Activated CD8-positive, alpha-beta memory T cell treated with anti-CD3 and anti-CD28 coated beads, Interleukin-2, amount 50 U/mL, for 4 hours (primary cell): ENCODE measurements around the gene MYL3.
A peak's percentile ranks its signal among the peaks of the same experiment; 100 is the strongest.
"Not testable (repeated sequence)": the region's sequence is repeated elsewhere in the genome, so short reads cannot be mapped to it uniquely, and the experiment has no call there.

Source experiments
- DNase-seq: peaks from one replicate; pipeline ENCODE4 v3.0.0-alpha.2; 2020

MYL3 gene

DNA sequence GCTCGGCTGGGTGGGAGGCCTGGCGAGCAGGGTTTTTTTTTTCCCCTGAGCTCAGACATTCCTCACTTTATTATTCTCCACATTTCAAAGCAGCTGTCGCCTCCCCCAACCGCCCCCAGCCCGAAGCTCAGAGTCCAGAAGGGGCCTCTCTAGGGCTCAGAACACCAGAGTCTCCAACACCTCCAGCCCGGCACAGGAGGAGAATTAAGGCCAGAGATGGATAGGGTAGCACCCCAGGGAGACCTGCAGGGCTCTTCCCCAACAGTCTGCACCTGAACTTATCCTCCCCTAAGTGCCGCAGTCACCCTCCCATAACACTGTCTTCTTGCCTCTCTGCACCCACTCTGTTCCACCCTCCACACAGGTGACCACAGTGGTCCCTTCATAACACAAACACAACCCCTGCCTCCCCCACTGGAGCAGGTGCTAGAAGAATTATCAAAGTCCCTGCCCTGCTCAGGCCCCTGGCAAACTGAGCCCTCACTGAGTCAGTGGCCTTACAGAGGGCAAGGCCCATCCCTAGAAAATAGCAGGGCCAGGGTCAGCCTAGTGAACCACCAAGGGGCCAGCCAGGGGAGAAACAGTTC is 14.1 kb downstream of the MYL3 start:
- no peak for DNase-seq

DNA sequence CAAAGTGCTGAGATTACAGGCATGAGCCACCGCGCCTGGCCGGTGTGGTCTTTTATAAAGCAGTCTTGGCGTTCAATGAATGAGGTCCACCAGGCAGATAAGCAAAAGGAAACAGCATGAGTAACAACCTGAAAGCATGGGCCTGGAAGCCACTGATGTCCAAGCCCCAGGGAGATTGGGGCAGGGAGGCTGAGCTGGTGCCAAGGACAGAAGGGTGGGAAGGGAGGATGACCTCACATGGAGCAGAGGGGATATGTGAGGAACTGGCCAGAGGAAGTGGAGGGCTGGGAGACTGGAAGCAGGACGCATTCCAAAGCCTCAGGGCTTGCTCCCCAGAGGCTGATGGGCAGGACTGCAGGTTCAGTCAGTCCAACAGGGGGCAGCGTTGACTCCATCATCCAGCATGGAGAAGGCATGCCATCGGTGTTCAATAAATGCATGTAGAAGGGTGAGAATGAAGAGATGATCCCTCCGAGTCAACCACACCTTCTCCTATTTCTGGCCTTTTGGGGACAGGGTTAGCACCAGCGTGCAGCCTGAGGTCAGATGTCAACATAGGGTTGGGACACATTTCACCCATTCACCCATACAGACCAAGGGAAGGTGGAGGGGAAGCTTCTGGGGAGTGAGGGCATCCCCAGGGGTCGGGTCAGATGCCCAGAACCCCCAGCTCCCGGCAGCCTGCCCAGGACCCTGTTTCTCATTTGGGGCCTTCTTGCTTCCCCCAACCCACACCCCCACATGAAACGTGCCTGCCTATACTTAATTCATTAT is 14.8 kb downstream of the MYL3 start:
- DNase-seq = no peak

DNA sequence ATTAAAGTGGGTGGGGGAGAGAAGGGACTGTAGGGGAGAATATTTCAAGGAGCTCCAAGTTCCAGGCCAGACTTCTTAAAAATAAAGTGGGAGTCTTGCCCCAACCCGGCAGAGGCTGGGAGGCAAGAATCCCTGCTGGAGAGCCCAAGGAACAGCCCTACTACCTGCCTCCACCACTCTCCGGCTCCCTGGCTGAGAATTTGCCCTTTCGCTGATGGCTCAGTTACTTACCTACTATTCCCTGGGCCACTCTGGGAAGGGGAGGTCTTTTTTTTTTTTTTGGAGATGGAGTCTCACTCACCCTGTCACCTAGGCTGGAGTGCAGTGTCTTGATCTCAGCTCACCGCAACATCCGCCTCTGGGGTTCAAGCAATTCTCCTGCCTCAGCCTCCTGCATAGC is 15.5 kb downstream of the MYL3 start:
- no peak for DNase-seq

DNA sequence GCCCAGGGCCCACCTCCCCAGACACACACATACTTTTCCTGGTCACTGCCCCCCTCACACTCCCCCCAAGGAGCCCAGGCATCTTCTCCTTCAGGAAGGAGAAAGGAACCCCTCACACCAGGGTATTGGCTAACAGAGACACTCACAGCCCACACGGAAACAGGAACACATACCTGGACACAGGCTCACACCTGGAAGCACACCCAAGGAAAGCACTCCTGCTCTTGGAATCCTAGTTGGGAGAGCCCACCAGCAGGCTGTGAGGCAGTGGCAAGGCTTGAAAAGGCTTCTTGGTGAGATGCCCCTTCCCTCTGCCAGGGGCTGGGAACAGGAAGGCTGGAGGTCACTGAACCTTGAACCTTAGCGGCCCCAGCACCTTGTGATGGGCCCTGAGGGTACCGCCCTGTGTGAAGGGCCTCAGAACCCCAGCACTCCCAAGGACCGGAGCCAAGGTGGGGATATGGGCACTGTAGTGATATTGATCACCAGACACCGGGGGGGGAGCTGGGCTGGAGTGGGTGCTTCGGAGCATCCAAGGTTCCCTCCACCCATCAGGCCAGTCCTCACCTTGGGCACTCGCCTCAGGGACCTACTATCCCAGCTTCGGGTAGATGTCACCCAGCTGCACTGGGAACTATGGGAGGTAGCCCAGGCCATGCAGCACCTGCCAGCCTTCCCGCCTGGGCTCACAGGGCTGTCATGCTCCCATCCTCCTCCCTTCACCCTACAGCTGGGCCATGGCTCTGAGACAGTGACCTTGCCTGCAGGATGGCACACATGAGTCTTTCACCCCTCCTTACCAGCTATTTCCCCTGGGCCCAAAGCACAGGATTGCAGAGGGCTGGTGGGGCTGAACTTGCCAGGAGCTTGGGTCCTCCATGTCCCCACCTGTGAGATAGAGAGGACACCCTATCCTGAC is 16.4 kb downstream of the MYL3 start:
- no peak for DNase-seq

DNA sequence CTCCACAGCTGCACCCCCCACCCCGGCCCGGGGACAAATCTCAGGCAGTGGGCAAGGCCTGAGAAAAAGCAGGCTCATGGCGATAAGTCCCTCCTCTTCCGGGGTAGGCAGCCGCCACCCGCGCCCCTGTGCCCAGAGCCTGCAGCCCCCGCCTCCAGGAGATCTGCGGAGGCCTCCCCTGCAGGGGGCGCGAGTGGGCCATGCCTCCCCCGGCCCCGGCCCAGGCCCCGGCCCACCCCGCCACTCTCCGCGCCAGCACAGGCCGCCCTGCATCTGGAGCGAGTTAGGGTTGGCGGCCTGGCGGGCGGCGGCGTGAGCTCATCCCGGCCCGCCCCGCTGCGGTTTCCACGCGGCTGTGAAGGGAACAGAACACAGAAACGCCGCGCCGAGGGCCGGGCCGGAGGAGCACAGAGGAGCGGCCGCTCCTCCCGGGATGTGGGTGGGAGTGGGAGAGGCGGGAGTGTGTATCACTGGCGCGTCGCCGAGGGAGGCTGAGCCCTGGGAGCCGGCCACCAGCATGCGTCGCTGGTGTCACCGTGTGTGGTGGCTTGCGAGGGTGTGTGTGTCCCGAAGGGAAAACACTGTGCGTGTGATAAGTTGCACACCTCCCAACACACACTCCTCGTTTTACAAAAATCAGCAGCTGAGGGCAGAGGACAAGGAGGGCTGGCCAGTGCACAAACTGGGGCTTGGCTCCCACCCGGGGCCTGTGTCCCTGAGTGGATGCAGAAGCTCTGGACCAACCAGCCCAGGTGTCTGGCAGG is 17.2 kb downstream of the MYL3 start:
- peak; percentile 76 for DNase-seq

DNA sequence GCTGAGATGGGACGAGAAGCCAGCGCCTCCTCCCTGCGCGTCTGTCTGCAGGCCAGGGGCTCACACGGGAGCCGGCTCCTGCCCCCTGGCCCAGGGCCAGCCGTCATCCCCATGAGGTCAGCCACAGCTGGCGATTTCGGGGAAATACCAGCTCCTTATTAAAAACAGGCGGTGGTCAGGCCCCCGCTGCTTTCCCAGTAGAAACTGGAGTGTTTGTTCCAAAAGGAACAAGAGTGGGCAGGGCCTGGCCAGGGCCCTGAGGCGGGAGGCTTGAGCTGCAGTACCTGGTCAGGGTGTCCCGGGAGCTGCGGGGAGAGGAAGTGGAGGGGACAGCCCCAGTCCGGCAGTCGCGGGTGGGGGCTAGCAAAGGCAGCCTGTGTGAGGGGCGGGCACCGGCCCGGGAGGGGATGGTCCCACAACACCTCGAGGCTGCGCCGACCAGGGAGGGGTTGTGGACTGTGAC is 17.8 kb downstream of the MYL3 start:
- DNase-seq = no peak

DNA sequence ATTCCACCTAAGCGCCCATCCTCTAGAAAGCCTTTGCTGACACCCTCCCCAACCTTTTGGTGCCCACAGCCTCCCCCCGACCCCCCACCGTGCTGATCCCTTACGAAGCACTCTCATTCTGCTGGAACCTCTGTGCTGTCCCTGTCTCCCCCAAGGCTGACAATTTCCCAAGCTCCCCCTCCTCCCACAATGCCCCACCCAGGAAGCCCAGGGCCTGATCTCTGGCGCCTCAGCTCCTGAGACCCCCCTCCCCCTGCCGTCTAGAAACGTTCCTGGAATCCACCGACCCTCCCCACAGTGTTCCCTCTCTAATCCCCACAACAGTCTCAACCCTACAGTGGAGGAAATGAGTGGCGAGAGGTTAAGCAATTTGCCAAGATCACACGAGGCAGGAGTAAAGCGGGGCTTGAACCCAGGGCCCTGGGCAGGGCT is 18.3 kb downstream of the MYL3 start:
- no peak for DNase-seq

DNA sequence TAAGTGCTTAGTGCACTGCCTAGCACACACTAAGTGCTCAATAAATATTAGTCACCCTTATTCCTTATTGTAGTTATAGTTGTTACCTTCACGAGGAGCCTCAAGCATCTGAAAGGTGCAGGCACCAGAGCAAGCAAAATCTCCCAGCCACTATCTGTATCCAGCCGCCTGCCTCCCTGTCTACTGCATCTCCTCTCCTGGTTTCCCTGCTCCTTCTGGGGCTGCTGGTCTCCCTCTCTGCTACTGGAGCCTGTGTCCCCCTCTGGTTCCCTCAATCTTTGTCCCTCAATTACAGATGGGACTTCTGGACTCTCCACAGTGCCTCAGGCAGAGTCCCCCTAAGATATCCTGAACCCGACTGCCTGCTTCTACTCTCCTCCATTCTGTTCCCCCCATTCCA is 18.8 kb downstream of the MYL3 start:
- no peak for DNase-seq

DNA sequence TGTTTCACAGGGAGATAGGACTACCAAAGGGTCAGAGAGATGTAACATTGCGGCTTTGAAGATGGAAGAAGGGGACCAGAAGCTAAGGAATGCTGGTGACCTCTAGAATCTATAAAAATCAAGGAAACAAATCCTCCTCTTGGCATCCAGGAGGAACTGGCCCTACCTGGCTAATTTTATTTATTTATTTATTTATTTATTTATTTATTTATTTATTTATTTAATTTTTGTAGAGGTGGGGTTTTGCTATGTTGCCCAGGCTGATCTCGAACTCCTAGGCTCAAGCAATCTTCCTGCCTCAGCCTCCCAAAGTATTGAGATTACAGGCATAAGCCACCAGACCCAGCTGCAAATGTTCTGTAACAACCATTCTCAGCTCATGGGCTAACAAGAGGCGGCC is 19.7 kb downstream of the MYL3 start:
- no peak for DNase-seq

DNA sequence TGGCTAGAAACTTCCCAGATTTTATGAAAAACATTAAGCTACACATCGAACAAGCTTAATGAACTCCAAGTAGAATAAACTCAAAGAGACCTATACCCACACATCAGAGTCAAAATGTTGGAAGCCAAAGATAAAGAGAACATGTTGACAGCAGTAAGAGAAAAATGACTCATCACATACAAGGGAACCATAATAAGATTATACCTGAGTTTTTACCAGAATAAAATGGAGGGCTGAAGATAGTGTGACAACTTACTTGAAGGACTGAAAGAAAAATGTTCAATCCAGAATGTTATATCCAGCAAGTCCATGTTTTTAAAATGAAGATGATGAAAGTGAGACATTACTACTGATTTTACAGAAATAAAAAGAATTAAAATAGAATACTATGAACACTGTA is 22.8 kb downstream of the MYL3 start:
- no peak for DNase-seq

DNA sequence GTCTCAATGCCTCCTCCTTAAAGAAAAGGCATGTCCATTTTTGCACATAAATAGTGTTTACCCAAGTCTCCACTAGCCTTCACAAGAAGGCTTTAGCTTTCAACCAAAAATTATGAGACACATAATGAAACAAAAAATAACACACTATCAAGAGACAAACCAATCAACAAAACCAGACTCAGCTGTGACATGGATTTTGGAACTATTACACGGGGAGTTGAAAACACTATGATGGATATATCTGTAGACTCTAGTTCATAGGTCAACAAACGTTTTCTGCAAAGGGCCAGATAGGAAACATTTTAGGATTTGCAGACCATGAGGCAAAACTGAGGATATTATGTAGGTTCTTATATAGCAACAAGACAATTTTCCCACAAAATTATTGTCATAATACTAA is 24.9 kb downstream of the MYL3 start:
- DNase-seq = no peak

DNA sequence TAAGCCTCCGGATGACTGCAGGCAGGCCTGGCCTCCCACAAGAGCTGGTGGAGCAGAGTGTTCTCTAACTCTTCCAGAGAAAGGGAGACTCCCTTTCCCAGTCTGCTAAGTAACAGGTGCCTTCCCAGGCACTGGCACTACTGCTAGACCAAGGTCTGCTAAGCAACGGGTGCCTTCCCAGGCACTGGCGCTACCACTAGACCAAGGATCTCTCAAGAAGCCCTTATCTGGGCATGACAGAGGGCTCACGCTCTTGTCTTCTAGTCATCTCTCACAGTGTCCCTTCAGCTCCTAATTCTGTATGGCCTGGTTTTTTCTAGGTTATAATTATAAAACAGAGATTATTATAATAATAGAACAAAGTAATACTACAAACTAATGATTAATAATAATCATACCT is 27.8 kb downstream of the MYL3 start:
- no peak for DNase-seq

DNA sequence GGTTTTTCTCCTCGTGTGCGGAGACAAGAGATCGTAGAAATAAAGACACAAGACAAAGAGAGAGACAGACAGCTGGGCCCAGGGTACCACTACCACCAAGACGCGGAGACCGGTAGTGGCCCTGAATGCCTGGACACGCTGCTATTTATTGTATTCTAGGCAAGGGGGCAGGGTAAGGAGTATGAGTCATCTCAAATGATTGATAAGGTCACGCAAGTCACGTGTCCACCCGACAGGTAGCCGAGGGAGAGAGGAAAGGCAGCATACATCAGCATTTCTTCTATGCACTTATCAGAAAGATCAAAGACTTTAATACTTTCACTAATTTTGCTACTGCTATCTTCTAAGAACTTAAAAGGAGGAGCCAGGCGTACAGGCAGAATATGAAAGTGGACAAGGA is 28.2 kb downstream of the MYL3 start:
- no peak for DNase-seq

DNA sequence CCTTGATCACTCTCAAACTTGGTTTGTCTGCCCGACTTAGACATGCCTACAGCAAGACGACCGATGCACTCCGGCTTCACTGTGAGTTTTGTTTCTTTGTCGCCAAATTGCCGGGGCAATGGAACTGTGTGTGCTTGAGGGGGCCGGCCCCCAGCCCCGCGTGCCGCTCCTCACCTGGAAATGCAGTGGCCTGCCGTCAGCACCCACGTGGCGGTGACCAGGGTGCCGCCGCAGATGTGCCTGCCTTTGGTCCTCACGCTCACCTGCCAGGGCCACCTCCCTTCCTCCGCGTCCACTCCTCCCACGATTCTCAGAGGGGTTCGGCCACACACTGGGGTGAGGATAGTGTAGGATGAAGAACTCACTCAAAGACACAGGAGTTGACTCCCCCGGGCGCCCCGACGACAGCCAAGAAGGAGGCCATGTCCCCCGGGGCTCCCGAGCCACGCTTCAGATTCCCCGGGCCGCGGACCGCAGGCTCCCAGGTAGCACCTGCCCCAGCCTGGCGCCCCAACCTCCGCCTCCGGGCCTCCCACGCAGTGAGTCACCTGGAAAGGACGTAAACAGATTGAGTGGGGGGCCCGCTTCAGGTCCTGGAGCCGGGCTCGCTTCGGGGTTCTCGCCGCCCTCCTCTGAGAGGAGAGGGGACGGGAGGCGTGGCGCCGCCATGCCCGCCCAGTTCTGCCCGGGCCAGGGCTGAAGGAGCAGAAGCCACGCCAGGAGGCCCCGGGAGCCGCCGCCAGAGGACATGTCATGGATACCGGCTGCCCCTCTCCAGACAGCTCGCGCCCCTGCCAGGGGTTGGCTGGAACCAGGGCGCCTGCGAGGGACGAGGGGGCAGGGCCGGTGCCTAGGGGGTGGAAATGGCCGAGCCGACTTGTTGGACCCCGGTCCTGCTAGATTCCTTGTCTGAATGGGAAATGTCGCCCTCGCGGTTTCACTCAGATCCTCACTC is 29.6 kb downstream of the MYL3 start:
- DNase-seq = no peak

DNA sequence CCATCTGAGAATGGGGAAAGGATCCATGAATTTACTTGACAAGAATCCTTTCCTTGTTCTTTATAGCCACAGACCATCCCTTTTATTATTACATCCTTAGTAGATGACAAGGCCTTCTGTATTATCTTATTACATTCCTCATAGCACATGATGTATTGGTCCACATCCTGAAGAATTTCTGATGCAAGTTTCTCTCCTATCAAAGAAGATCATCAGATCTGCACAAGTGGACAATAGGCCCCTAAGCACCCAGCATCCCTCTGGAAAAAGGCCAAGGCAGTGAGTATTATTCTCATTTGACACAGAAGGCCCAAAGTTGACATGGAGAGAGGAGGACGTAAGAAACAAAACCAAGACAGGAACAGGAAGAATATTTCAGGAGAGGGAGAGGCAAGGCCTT is 31.4 kb downstream of the MYL3 start:
- no peak for DNase-seq

DNA sequence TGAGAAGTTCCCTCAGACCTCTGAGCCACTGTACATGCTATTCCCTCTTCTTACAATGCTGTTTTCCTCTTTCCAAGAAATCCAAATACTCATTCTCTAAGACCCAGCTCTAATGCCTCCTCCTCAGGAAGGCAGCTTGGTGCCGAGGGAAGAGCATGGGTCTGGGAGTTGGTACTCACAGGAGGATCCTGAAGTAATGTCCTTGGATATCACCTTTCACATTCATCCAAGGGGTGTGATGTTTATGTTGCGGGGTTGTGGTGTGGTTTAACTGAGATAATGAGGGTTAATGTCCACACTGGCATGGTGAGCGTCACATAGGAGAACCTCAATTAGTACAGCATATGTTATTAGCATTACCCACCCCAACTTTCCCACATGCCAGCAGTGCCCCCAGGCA is 31.9 kb downstream of the MYL3 start:
- no peak for DNase-seq

DNA sequence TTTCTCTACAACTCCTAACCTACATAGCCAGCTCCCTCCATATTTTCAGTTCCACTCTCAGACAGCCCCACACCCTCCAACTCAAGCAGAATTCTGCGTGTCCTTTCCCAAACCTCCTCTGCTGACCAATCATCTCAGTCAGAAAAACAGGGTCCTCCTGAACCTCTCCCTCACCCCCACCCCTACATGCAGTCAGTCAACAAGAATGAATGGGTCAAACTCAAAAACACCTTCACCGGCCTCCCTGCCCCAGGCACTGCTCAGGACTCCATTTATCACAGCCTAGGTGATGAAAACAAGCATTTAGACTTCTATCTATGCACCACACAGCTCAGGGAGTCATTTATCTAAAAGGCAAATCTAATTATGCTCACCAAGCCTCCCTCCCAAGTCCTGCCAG is 32.4 kb downstream of the MYL3 start:
- DNase-seq = no peak

DNA sequence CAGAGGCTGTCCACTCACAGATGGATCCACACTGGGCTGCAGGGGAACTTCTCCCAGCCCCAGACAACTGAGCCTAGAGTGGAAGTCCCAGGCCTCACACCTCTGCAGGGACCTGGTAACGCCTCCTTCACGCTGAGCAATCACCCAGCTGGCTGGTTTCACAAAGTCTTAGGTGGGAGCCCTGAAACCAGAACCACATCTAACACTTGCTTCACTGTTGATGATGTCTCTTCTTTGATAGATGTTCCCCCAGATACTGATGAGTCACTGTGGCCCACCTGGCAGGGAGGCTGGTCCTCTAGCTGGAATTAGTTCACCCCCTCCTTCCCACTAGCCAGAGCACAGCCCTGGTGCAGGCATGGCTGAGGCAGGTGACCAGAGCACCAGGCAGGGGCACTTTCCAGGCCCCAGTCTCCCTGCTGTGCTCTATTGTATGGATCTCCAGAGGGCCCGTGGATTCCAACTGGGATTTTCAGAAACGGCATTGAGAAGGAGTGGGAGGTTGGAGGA is 33.5 kb downstream of the MYL3 start:
- DNase-seq = no peak

DNA sequence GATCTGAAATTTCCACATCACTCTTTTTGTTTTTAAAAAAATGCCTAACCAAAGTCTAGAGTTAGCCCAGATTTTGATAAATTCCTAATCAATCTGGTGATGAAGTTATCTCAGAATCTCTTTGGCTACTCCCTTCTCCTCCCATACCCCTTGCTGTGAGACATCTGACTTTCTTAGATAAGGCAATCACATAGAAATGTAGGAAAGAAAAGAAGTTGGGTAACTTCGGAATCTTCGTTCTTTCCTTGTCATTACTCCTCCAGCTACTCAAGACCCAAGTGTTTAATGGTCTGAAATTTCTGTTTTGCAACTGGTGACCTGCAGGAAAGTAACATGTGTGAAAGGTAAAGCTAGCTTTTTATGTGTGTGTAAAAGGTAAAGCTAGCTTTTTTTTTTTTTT is 37.8 kb downstream of the MYL3 start:
- no peak for DNase-seq

DNA sequence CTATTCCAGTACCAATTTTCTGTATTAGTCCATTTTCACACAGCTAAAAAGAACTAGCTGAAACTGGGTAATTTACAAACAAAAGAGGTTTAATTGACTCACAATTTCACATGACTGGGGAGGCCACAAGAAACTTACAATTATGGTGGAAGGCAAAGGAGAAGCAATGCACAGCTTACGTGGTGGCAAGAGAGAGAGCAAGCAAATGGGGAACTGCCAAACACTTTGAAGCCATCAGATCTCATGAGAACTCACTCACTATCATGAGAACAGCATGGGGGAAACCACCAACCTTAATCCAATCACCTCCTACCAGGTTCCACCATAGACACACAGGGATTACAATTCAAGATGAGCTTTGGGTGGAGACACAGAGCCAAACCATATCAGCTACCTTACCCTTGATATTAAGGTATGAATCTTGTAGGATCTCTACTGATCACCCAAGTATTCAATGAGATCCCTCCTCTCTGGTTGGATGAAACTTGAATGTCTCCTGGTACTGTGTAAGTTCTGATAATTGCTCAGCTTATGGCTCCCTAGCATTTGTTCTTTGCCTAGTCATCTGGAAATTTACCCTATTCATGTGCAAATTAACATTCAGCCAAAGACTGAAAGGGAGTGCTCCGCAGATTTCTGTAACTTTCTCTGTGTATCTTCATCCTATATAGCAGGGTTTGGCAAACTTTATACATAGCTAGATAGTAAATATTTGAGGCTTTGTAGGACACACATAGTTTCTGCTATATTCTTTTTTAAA is 38.9 kb downstream of the MYL3 start:
- no peak for DNase-seq

DNA sequence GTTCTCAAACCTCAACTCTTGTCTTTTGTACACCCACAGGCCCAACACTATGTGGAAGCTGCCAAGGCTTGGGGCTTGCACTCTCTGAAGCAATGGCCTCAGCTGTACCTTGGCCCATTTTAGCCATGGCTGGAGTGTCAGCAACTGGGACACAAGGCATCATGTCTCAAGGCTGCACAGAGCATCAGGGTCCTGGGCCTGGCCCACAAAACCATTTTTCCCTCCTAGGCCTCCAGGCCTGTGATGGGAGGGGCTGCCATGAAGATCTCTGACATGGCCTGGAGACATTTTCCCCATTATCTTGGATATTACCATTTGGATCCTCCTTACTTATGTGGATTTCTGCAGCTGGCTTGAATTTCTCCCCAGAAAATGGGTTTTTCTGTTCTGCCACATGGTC is 39.9 kb downstream of the MYL3 start:
- not testable (repeated sequence) for DNase-seq
